GM10266 (cell line): ENCODE measurements around the gene FCSK.

ENCODE experiments used
- DNase-seq: peaks from one replicate; pipeline ENCODE4 v3.0.0; 2012; ENCODE audit errors: extremely low spot score
- CTCF ChIP-seq: IDR thresholded peaks from 2 replicates; pipeline ENCODE4 v1.5.1; 2012; ENCODE audit warnings: mild to moderate bottlenecking, low read depth; ENCODE audit not compliant: control insufficient read depth, insufficient read depth; ENCODE audit errors: missing control alignments

The FCSK gene

GRCh38 chr16:70470927-70471341 is 16.5 kb downstream of the FCSK start:
- DNase-seq = no peak

GRCh38 chr16:70472786-70473433 is 18.5 kb downstream of the FCSK start:
- no peak for TF ChIP-seq CTCF

More at GRCh38 chr16:70470927-70471341, 16.5 kb downstream of the FCSK start:
- TF ChIP-seq CTCF = peak; percentile 41

GRCh38 chr16:70473446-70474319 is 19.3 kb downstream of the FCSK start:
- no peak for DNase-seq
- no peak for TF ChIP-seq CTCF

More at GRCh38 chr16:70472786-70473433, 18.5 kb downstream of the FCSK start:
- no peak for DNase-seq

GRCh38 chr16:70474320-70475053 is 20.1 kb downstream of the FCSK start:
- no peak for TF ChIP-seq CTCF

GRCh38 chr16:70475054-70475871 is 20.9 kb downstream of the FCSK start:
- no peak for TF ChIP-seq CTCF
- DNase-seq = no peak

More at GRCh38 chr16:70474320-70475053, 20.1 kb downstream of the FCSK start:
- no peak for DNase-seq

GRCh38 chr16:70476272-70477020 is 22.1 kb downstream of the FCSK start:
- peak; percentile 96 for DNase-seq
- TF ChIP-seq CTCF = no peak
